Loucy (cell line): ENCODE measurements around the gene GOLIM4.

Source experiments
- H2AFZ ChIP-seq: fragments of 200-600 bp; sonication (generic); 2 replicates; pipeline ENCODE4 v1.6.0; 2016; ENCODE audit warnings: antibody characterized with exemption, mild to moderate bottlenecking, low read length, moderate library complexity
- H3F3A ChIP-seq: fragments of 200-600 bp; 2 replicates; pipeline ENCODE4 v1.6.0; 2016; ENCODE audit warnings: antibody characterized with exemption, low read depth, mild to moderate bottlenecking
- H3K27me3 ChIP-seq: fragments of 200-600 bp; sonication (generic); 2 replicates; pipeline ENCODE4 v1.6.1; 2014; ENCODE audit warnings: low read length, mild to moderate bottlenecking; ENCODE audit not compliant: insufficient read depth, poor library complexity, severe bottlenecking
- H3K36me3 ChIP-seq: fragments of 200-600 bp; sonication (generic); 2 replicates; pipeline ENCODE4 v1.6.1; 2016; ENCODE audit warnings: low read length; ENCODE audit not compliant: insufficient read depth
- H3K4me1 ChIP-seq: fragments of 200-600 bp; sonication (generic); 2 replicates; pipeline ENCODE4 v1.5.1; 2014; ENCODE audit warnings: low read length, mild to moderate bottlenecking; ENCODE audit not compliant: insufficient read depth, poor library complexity, severe bottlenecking
- H3K4me2 ChIP-seq: fragments of 200-600 bp; sonication (generic); 2 replicates; pipeline ENCODE4 v1.6.0; 2014; ENCODE audit warnings: antibody characterized with exemption, low read length, low read depth, mild to moderate bottlenecking; ENCODE audit not compliant: poor library complexity, severe bottlenecking
- H3K4me3 ChIP-seq: fragments of 200-600 bp; sonication (generic); 2 replicates; pipeline ENCODE4 v1.5.1; 2014; ENCODE audit warnings: low read length, mild to moderate bottlenecking, mixed read lengths; ENCODE audit not compliant: poor library complexity, severe bottlenecking
- H3K79me2 ChIP-seq: fragments of 200-600 bp; sonication (generic); 2 replicates; pipeline ENCODE4 v1.6.1; 2014; ENCODE audit warnings: low read length; ENCODE audit not compliant: insufficient read depth
- H3K9ac ChIP-seq: fragments of 200-600 bp; sonication (generic); 2 replicates; pipeline ENCODE4 v1.6.0; 2014; ENCODE audit warnings: mild to moderate bottlenecking, low read depth, low read length, moderate library complexity; ENCODE audit not compliant: poor library complexity, severe bottlenecking
- H3K9me2 ChIP-seq: fragments of 200-600 bp; sonication (generic); replicated peaks from 2 replicates; pipeline ENCODE4 v1.6.1; 2016; ENCODE audit warnings: low read depth, low read length, mixed read lengths
- H3K9me3 ChIP-seq: fragments of 200-600 bp; sonication (generic); 2 replicates; pipeline ENCODE4 v1.6.1; 2014; ENCODE audit warnings: mild to moderate bottlenecking, antibody characterized with exemption, low read length, low read depth; ENCODE audit not compliant: insufficient read depth
- H4K20me1 ChIP-seq: fragments of 200-600 bp; sonication (generic); 2 replicates; pipeline ENCODE4 v1.6.0; 2014; ENCODE audit warnings: antibody characterized with exemption, low read length, mild to moderate bottlenecking; ENCODE audit not compliant: insufficient read depth, poor library complexity, severe bottlenecking
- EZH2phosphoT487 ChIP-seq: fragments of 200-600 bp; IDR thresholded peaks from 2 replicates; pipeline ENCODE4 v1.6.1; 2018; ENCODE audit warnings: antibody characterized with exemption, mild to moderate bottlenecking, moderate library complexity, borderline replicate concordance
- TF ChIP-seq, protein P1 (sequence below): fragments of 200-600 bp; sonication (generic); conservative IDR thresholded peaks from 2 replicates; pipeline ENCODE4 v1.5.1; 2014; ENCODE audit warnings: mild to moderate bottlenecking, antibody characterized with exemption, low read length

The GOLIM4 gene

GRCh38 chr3:167967257-167968036 is 128.3 kb downstream of the GOLIM4 start:
- TF ChIP-seq EZH2phosphoT487: no peak
- TF ChIP-seq, protein P1, sequence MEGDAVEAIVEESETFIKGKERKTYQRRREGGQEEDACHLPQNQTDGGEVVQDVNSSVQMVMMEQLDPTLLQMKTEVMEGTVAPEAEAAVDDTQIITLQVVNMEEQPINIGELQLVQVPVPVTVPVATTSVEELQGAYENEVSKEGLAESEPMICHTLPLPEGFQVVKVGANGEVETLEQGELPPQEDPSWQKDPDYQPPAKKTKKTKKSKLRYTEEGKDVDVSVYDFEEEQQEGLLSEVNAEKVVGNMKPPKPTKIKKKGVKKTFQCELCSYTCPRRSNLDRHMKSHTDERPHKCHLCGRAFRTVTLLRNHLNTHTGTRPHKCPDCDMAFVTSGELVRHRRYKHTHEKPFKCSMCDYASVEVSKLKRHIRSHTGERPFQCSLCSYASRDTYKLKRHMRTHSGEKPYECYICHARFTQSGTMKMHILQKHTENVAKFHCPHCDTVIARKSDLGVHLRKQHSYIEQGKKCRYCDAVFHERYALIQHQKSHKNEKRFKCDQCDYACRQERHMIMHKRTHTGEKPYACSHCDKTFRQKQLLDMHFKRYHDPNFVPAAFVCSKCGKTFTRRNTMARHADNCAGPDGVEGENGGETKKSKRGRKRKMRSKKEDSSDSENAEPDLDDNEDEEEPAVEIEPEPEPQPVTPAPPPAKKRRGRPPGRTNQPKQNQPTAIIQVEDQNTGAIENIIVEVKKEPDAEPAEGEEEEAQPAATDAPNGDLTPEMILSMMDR: no peak
- H3K27me3 ChIP-seq: no peaks in the 10 kb centered on the region
- no peak overlapping the region for H3K4me3 ChIP-seq
- no peak overlapping the region for H3K9ac ChIP-seq
- H3K79me2 ChIP-seq: no peaks in the 10 kb centered on the region
- H3K36me3 ChIP-seq: no peaks in the 10 kb centered on the region
- no peak overlapping the region for H3K4me2 ChIP-seq
- H4K20me1 ChIP-seq: no peaks in the 10 kb centered on the region
- no peaks in the 10 kb centered on the region for H3F3A ChIP-seq
- H3K4me1 ChIP-seq: peaks cover 4% of the 10 kb centered on the region
- H2AFZ ChIP-seq: no peak overlapping the region
- no peaks in the 10 kb centered on the region for H3K9me3 ChIP-seq
- no peaks in the 10 kb centered on the region for H3K9me2 ChIP-seq
